IMR-90 (cell line): Measurements from ENCODE around the gene TNFSF12. TPM values are rescaled to one million over a fixed set of nuclear protein-coding genes. Genes with fewer than 3 reads are reported as not detected.

Experiments
- ATAC-seq: fragments of 200-7000 bp; cut with Tn5 transposase; 2 replicates; pipeline ENCODE4 v1.9.1; 2020; ENCODE audit warnings: low read depth, mild to moderate bottlenecking, moderate library complexity
- BruUV-seq: library from RNA; stranded (reverse); fragments of 400-500 nt; replicated peaks from 2 replicates; lab custom pipeline; 2021; lab: Mats Ljungman, UMichigan
- CTCF ChIA-PET: fragments of 300-600 bp; formaldehyde crosslinking; extraction: SDS; loops from one replicate; lab custom pipeline; 2021; ENCODE audit warnings: antibody characterized with exemption; lab: Yijun Ruan, JAX
- POLR2A ChIA-PET: fragments of 300-600 bp; sonication (Branson Sonifier 250); formaldehyde crosslinking; loops from one replicate; lab custom pipeline; 2022; ENCODE audit warnings: antibody characterized with exemption; ENCODE audit not compliant: unreplicated experiment; lab: Charles Lee
- DNase-seq: peaks from one replicate; pipeline ENCODE4 v3.0.0; 2013
- H2AFZ ChIP-seq: replicated peaks from 2 replicates; pipeline ENCODE3; 2013; ENCODE audit warnings: low read length, mild to moderate bottlenecking; ENCODE audit not compliant: poor library complexity
- H2AK5ac ChIP-seq: 2 replicates; pipeline ENCODE4 v1.6.1; 2013; ENCODE audit warnings: low read depth, low read length, inconsistent platforms
- H2AK9ac ChIP-seq: replicated peaks from 2 replicates; pipeline ENCODE3; 2013; ENCODE audit warnings: mild to moderate bottlenecking, low read depth, low read length, moderate library complexity; ENCODE audit not compliant: poor library complexity
- H2BK120ac ChIP-seq: 2 replicates; pipeline ENCODE4 v1.6.1; 2013; ENCODE audit warnings: low read depth, low read length, inconsistent platforms
- H2BK15ac ChIP-seq: 3 replicates; pipeline ENCODE4 v1.6.1; 2013; ENCODE audit warnings: low read depth, low read length, inconsistent platforms
- H2BK20ac ChIP-seq: 2 replicates; pipeline ENCODE4 v1.6.1; 2013; ENCODE audit warnings: low read depth, mild to moderate bottlenecking, inconsistent platforms, low read length, moderate library complexity
- H2BK5ac ChIP-seq: 2 replicates; pipeline ENCODE4 v1.6.1; 2013; ENCODE audit warnings: mild to moderate bottlenecking, low read depth, low read length, inconsistent platforms; ENCODE audit not compliant: poor library complexity, severe bottlenecking
- H3K14ac ChIP-seq: replicated peaks from 2 replicates; pipeline ENCODE4 v1.6.1; 2013; ENCODE audit warnings: low read depth, low read length, inconsistent platforms
- H3K18ac ChIP-seq: 2 replicates; pipeline ENCODE4 v1.6.1; 2013; ENCODE audit warnings: low read depth, low read length, control low read depth
- H3K23ac ChIP-seq: 2 replicates; pipeline ENCODE4 v1.6.1; 2013; ENCODE audit warnings: low read depth, low read length, inconsistent platforms
- H3K27ac ChIP-seq: 2 replicates; pipeline ENCODE4 v1.5.1; 2013; ENCODE audit warnings: mild to moderate bottlenecking, control low read depth, low read length; ENCODE audit not compliant: insufficient read depth
- H3K27me3 ChIP-seq: 2 replicates; pipeline ENCODE4 v1.6.1; 2013; ENCODE audit warnings: low read length; ENCODE audit not compliant: control insufficient read depth, insufficient read depth
- H3K36me3 ChIP-seq: 2 replicates; pipeline ENCODE4 v1.6.1; 2013; ENCODE audit warnings: low read length, mixed read lengths; ENCODE audit not compliant: control insufficient read depth, insufficient read depth
- H3K4ac ChIP-seq: 2 replicates; pipeline ENCODE4 v1.6.1; 2013; ENCODE audit warnings: low read depth, low read length, inconsistent platforms
- H3K4me1 ChIP-seq: 2 replicates; pipeline ENCODE4 v1.6.1; 2013; ENCODE audit warnings: low read length, mixed read lengths; ENCODE audit not compliant: control insufficient read depth, insufficient read depth
- H3K4me2 ChIP-seq: 2 replicates; pipeline ENCODE4 v1.6.1; 2013; ENCODE audit warnings: low read depth, mild to moderate bottlenecking, control low read depth, low read length, moderate library complexity
- H3K4me3 ChIP-seq: 2 replicates; pipeline ENCODE4 v1.5.1; 2013; ENCODE audit warnings: low read depth, mild to moderate bottlenecking, control low read depth, low read length, moderate library complexity; ENCODE audit not compliant: insufficient read depth
- H3K56ac ChIP-seq: 2 replicates; pipeline ENCODE4 v1.6.1; 2013; ENCODE audit warnings: low read length, inconsistent platforms; ENCODE audit not compliant: insufficient read depth; ENCODE audit errors: extremely low read depth
- H3K79me1 ChIP-seq, 2 experiments: 2 replicates each; pipeline ENCODE4 v1.6.1; 2013; ENCODE audit warnings: low read length in 2 of 2, inconsistent platforms in 1 of 2, low read depth in 1 of 2
- H3K9ac ChIP-seq: 2 replicates; pipeline ENCODE4 v1.6.1; 2013; ENCODE audit warnings: low read depth, low read length, control low read depth
- H3K9me1 ChIP-seq: 2 replicates; pipeline ENCODE4 v1.6.1; 2013; ENCODE audit warnings: low read length, inconsistent platforms; ENCODE audit not compliant: insufficient read depth
- H3K9me3 ChIP-seq: 2 replicates; pipeline ENCODE4 v1.6.1; 2013; ENCODE audit warnings: low read length; ENCODE audit not compliant: control insufficient read depth, insufficient read depth
- H4K20me1 ChIP-seq: 2 replicates; pipeline ENCODE4 v1.6.1; 2013; ENCODE audit warnings: low read length, inconsistent platforms; ENCODE audit not compliant: insufficient read depth
- H4K5ac ChIP-seq: 2 replicates; pipeline ENCODE4 v1.6.1; 2013; ENCODE audit warnings: mild to moderate bottlenecking, low read depth, low read length, control low read depth
- H4K8ac ChIP-seq, 2 experiments: 2 replicates each; pipeline ENCODE4 v1.6.1; 2013; ENCODE audit warnings: low read depth in 2 of 2, low read length in 2 of 2, control low read depth in 1 of 2, inconsistent platforms in 1 of 2
- H4K91ac ChIP-seq: 2 replicates; pipeline ENCODE4 v1.6.1; 2013; ENCODE audit warnings: low read depth, low read length, inconsistent platforms; ENCODE audit not compliant: insufficient read depth
- CEBPB ChIP-seq: IDR thresholded peaks from 2 replicates; pipeline ENCODE4 v1.6.1; 2012; ENCODE audit warnings: low read depth, low read length, improper control_type of control experiment
- CHD1 ChIP-seq: IDR thresholded peaks from 2 replicates; pipeline ENCODE4 v1.6.1; 2012; ENCODE audit warnings: low read depth, low read length, improper control_type of control experiment
- CTCF ChIP-seq: conservative IDR thresholded peaks from 2 replicates; pipeline ENCODE4 v1.5.1; 2012; ENCODE audit warnings: mild to moderate bottlenecking, low read depth, low read length, improper control_type of control experiment
- ELK1 ChIP-seq: fragments of 150-350 bp; IDR thresholded peaks from 2 replicates; pipeline ENCODE4 v1.6.1; 2016; ENCODE audit warnings: low read depth, mild to moderate bottlenecking, low read length, moderate library complexity, borderline replicate concordance
- FOS ChIP-seq: fragments of 150-350 bp; IDR thresholded peaks from 2 replicates; pipeline ENCODE4 v1.6.1; 2016; ENCODE audit warnings: low read depth, low read length
- MAFK ChIP-seq: IDR thresholded peaks from 2 replicates; pipeline ENCODE4 v1.6.1; 2012; ENCODE audit warnings: low read depth, low read length, improper control_type of control experiment
- MAZ ChIP-seq: IDR thresholded peaks from 2 replicates; pipeline ENCODE4 v1.6.1; 2012; ENCODE audit warnings: low read depth, mild to moderate bottlenecking, low read length, improper control_type of control experiment, moderate library complexity, borderline replicate concordance
- MXI1 ChIP-seq: IDR thresholded peaks from 2 replicates; pipeline ENCODE4 v1.6.1; 2012; ENCODE audit warnings: low read depth, mild to moderate bottlenecking, low read length, moderate library complexity, borderline replicate concordance
- NFE2L2 ChIP-seq: fragments of 150-350 bp; IDR thresholded peaks from 2 replicates; pipeline ENCODE4 v1.6.1; 2016; ENCODE audit warnings: low read depth, mild to moderate bottlenecking, low read length
- POLR2A ChIP-seq: IDR thresholded peaks from 2 replicates; pipeline ENCODE4 v1.6.1; 2012; ENCODE audit warnings: mild to moderate bottlenecking, low read depth, low read length
- RAD21 ChIP-seq: IDR thresholded peaks from 2 replicates; pipeline ENCODE4 v1.6.1; 2012; ENCODE audit warnings: low read length, improper control_type of control experiment
- RCOR1 ChIP-seq: IDR thresholded peaks from 2 replicates; pipeline ENCODE4 v1.6.1; 2012; ENCODE audit warnings: mild to moderate bottlenecking, low read length, improper control_type of control experiment; ENCODE audit not compliant: insufficient replicate concordance
- RFX5 ChIP-seq: IDR thresholded peaks from 2 replicates; pipeline ENCODE4 v1.8.0; 2012; ENCODE audit warnings: low read depth, mild to moderate bottlenecking, low read length, moderate library complexity
- SMC3 ChIP-seq: fragments of 150-350 bp; IDR thresholded peaks from 2 replicates; pipeline ENCODE4 v1.6.1; 2016; ENCODE audit warnings: low read depth, mild to moderate bottlenecking, antibody characterized with exemption, low read length, moderate library complexity
- USF2 ChIP-seq: fragments of 150-350 bp; IDR thresholded peaks from 2 replicates; pipeline ENCODE4 v1.6.1; 2017; ENCODE audit warnings: mild to moderate bottlenecking, antibody characterized with exemption, low read length, low read depth
- dilution Hi-C: fragments of 300-500 bp; cut with HindIII; formaldehyde crosslinking; loops from one replicate; pipeline ENCODE4 v1.14.3; 2018; ENCODE audit warnings: low sequenced_read_pairs; ENCODE audit not compliant: unreplicated experiment
- in situ Hi-C: fragments of 300-500 bp; cut with MboI; formaldehyde crosslinking; loops from 3 replicates; pipeline ENCODE4 v1.14.3; 2019; ENCODE audit warnings: low sequenced_read_pairs, inconsistent platforms, mixed read lengths
- intact Hi-C: fragments of 100-400 bp; cut with micrococcal nuclease; formaldehyde crosslinking; loops from 2 replicates; pipeline ENCODE4 v1.10.0; 2022
- polyA plus RNA-seq, 3 experiments: library from polyadenylated mRNA; depleted of rRNA; stranded (reverse); fragments of >200 nt; gene quantifications; 2 replicates each; pipeline ENCODE4 v1.2.3, GENCODE V29; 2012; ENCODE audit warnings: low replicate concordance in 1 of 3
- total RNA-seq: library from RNA; depleted of rRNA; stranded (reverse); fragments of >200 nt; gene quantifications from 2 replicates; pipeline ENCODE4 v1.2.3, GENCODE V29; 2012

The TNFSF12 gene
- total and polyA plus RNA-seq, 2 of the 4 experiments (the other 2 are of a cell fraction) = 2.7 to 22.0 TPM

- no peak overlapping the region for H3K4me2 ChIP-seq
- H2BK120ac ChIP-seq = no peak overlapping the region
- H4K5ac ChIP-seq = no peak overlapping the region
- no peak overlapping the region for H3K14ac ChIP-seq
- ChIA-PET CTCF (no interaction called here), POLR2A (no interaction called here)
- H4K91ac ChIP-seq = no peak overlapping the region
- no peak overlapping the region for H2AK5ac ChIP-seq
- ATAC-seq (no peak), DNase-seq (no peak)
- intact Hi-C loops (no loop called here), in situ Hi-C loops (loop anchor here (25.0 kb wide), 1 partner anchor 467 kb away; no protein-coding TSS in a partner anchor), dilution Hi-C loops (no loop called here)
- no TSS peak for BruUV-seq
- H2AFZ ChIP-seq = no peak overlapping the region
- H3K4me1 ChIP-seq = no peaks in the 10 kb centered on the region
- no peak overlapping the region for H3K56ac ChIP-seq
- TF ChIP-seq USF2 = no peak
- TF ChIP-seq MAZ = no peak
- TF ChIP-seq CEBPB = no peak
- no peak for TF ChIP-seq NFE2L2
- TF ChIP-seq MXI1 = no peak
- no peak for TF ChIP-seq RFX5
- no peak for TF ChIP-seq SMC3
- no peak for TF ChIP-seq FOS
- TF ChIP-seq POLR2A = no peak
- no peak for TF ChIP-seq CHD1
- no peak for TF ChIP-seq ELK1
- TF ChIP-seq CTCF = no peak
- TF ChIP-seq RCOR1 = no peak
- no peak for TF ChIP-seq MAFK
- TF ChIP-seq RAD21 = no peak
- no peaks in the 10 kb centered on the region for H4K20me1 ChIP-seq
- no peak overlapping the region for H4K8ac ChIP-seq
- H3K4me3 ChIP-seq = no peak overlapping the region
- H3K9me3 ChIP-seq = peaks cover 15% of the 10 kb centered on the region
- no peaks in the 10 kb centered on the region for H3K79me1 ChIP-seq
- no peaks in the 10 kb centered on the region for H3K9me1 ChIP-seq
- H3K4ac ChIP-seq = no peak overlapping the region
- no peak overlapping the region for H2AK9ac ChIP-seq
- H3K27me3 ChIP-seq = no peaks in the 10 kb centered on the region
- no peak overlapping the region for H3K9ac ChIP-seq
- no peak overlapping the region for H3K23ac ChIP-seq
- H3K18ac ChIP-seq = no peak overlapping the region
- no peak overlapping the region for H2BK20ac ChIP-seq
- H2BK15ac ChIP-seq = no peak overlapping the region
- H3K27ac ChIP-seq = no peak overlapping the region
- no peak overlapping the region for H2BK5ac ChIP-seq
- H3K36me3 ChIP-seq = no peaks in the 10 kb centered on the region
Measured at GRCh38 chr17:7528842-7529241, 20.0 kb upstream of the TNFSF12 start.
